Measurements from ENCODE around the gene IL22RA1. TPM values are rescaled to one million over a fixed set of nuclear protein-coding genes. Genes with fewer than 3 reads are reported as not detected.

The IL22RA1 gene
- total RNA-seq, 1 donor from 2014 or later, result not detected

- Mint-ChIP-seq H3K4me1 (peaks cover 35% of the 10 kb centered on the region), H3K9me3 (no peaks in the 10 kb centered on the region), H3K27me3 (ENCODE audit: insufficient read depth, low read depth) (peaks cover 12% of the 10 kb centered on the region), H3K36me3 (no peaks in the 10 kb centered on the region), H3K4me3 (no peak overlapping the region), H3K27ac (peak overlapping the region; percentile 46)
- no peak for DNase-seq (ENCODE audit: low spot score)
- Histone ChIP-seq H4K20me1 (ENCODE audit: low read depth) (no peaks in the 10 kb centered on the region), H3K9ac (no peak overlapping the region), H3K4me3 (no peak overlapping the region), H3K79me2 (ENCODE audit: low read depth) (no peaks in the 10 kb centered on the region), H2AFZ (replicated peaks) (no peak overlapping the region), H3F3A (ENCODE audit: low read depth) (peaks cover 4% of the 10 kb centered on the region), H3K36me3 (no peaks in the 10 kb centered on the region), H3K27me3 (no peaks in the 10 kb centered on the region), H3K9me3 (ENCODE audit: low read depth) (no peaks in the 10 kb centered on the region), H3K27ac (no peak overlapping the region), H3K4me1 (peaks cover 23% of the 10 kb centered on the region), H3K4me2 (no peak overlapping the region)
- TF ChIP-seq EZH2 (IDR thresholded peaks at IDR 0.05) (no peak), CTCF (IDR thresholded peaks at IDR 0.05) (no peak), EZH2phosphoT487 (IDR thresholded peaks at IDR 0.05) (no peak)
Measured at GRCh38 chr1:24109686-24110475, 33.1 kb downstream of the IL22RA1 start.

- no peak overlapping the region for H3K9ac ChIP-seq
- no peaks in the 10 kb centered on the region for H4K20me1 ChIP-seq (ENCODE audit: low read depth)
- Mint-ChIP-seq H3K27ac (no peak overlapping the region), H3K36me3 (no peaks in the 10 kb centered on the region), H3K27me3 (ENCODE audit: insufficient read depth, low read depth) (peaks cover 12% of the 10 kb centered on the region), H3K9me3 (no peaks in the 10 kb centered on the region), H3K4me1 (peaks cover 35% of the 10 kb centered on the region), H3K4me3 (peak overlapping the region; percentile 19)
- H3K4me1 ChIP-seq, result peaks cover 23% of the 10 kb centered on the region
- TF ChIP-seq EZH2 (IDR thresholded peaks at IDR 0.05) (no peak), CTCF (IDR thresholded peaks at IDR 0.05) (no peak), EZH2phosphoT487 (IDR thresholded peaks at IDR 0.05) (no peak)
- H3K36me3 ChIP-seq, result no peaks in the 10 kb centered on the region
- no peak overlapping the region for H3K27ac ChIP-seq
- no peak overlapping the region for H3K4me3 ChIP-seq
- no peaks in the 10 kb centered on the region for H3K79me2 ChIP-seq (ENCODE audit: low read depth)
- no peaks in the 10 kb centered on the region for H3K27me3 ChIP-seq
- no peak for DNase-seq (ENCODE audit: low spot score)
- peaks cover 4% of the 10 kb centered on the region for H3F3A ChIP-seq (ENCODE audit: low read depth)
- H2AFZ ChIP-seq (replicated peaks), result no peak overlapping the region
- no peaks in the 10 kb centered on the region for H3K9me3 ChIP-seq (ENCODE audit: low read depth)
- H3K4me2 ChIP-seq, result no peak overlapping the region
Measured at GRCh38 chr1:24109166-24109483, 33.8 kb downstream of the IL22RA1 start.

- H3K4me1 ChIP-seq, result peaks cover 23% of the 10 kb centered on the region
- peaks cover 36% of the 10 kb centered on the region for H3K4me1 Mint-ChIP-seq
- H3F3A ChIP-seq (ENCODE audit: low read depth), result peaks cover 4% of the 10 kb centered on the region
- TF ChIP-seq EZH2 (IDR thresholded peaks at IDR 0.05) (no peak), EZH2phosphoT487 (IDR thresholded peaks at IDR 0.05) (no peak), CTCF (IDR thresholded peaks at IDR 0.05) (no peak)
- no peak overlapping the region for H3K4me3 ChIP-seq
- DNase-seq (ENCODE audit: low spot score), result no peak
- H3K27me3 ChIP-seq, result no peaks in the 10 kb centered on the region
- H3K4me2 ChIP-seq, result no peak overlapping the region
- H3K36me3 ChIP-seq, result no peaks in the 10 kb centered on the region
- H3K27ac Mint-ChIP-seq, result no peak overlapping the region
- no peaks in the 10 kb centered on the region for H4K20me1 ChIP-seq (ENCODE audit: low read depth)
- H3K27me3 Mint-ChIP-seq (ENCODE audit: insufficient read depth, low read depth), result peaks cover 12% of the 10 kb centered on the region
- no peak overlapping the region for H3K9ac ChIP-seq
- H3K4me3 Mint-ChIP-seq, result peak overlapping the region; percentile 19
- H3K9me3 ChIP-seq (ENCODE audit: low read depth), result no peaks in the 10 kb centered on the region
- no peaks in the 10 kb centered on the region for H3K36me3 Mint-ChIP-seq
- no peak overlapping the region for H3K27ac ChIP-seq
- H3K79me2 ChIP-seq (ENCODE audit: low read depth), result no peaks in the 10 kb centered on the region
- H3K9me3 Mint-ChIP-seq, result no peaks in the 10 kb centered on the region
- H2AFZ ChIP-seq (replicated peaks), result no peak overlapping the region
Measured at GRCh38 chr1:24108334-24109165, 34.4 kb downstream of the IL22RA1 start.
